Trophoblast cell (in vitro differentiated cells and primary cell): ENCODE results near the gene MMP14.

ENCODE experiments used
- DNase-seq, 2 donors: peaks; one replicate each; pipeline ENCODE4 v3.0.0-alpha.2; 2016
- H2AFZ ChIP-seq: 2 replicates; pipeline ENCODE4 v1.6.1; 2013; ENCODE audit warnings: low read length, moderate library complexity, mild to moderate bottlenecking; ENCODE audit not compliant: insufficient read depth, poor library complexity
- H2AK5ac ChIP-seq: 2 replicates; pipeline ENCODE4 v1.6.1; 2013; ENCODE audit warnings: mild to moderate bottlenecking, low read length
- H2BK120ac ChIP-seq: 2 replicates; pipeline ENCODE4 v1.6.1; 2013; ENCODE audit warnings: low read length, mild to moderate bottlenecking, moderate library complexity; ENCODE audit not compliant: insufficient read depth, poor library complexity
- H2BK12ac ChIP-seq: 2 replicates; pipeline ENCODE4 v1.6.1; 2013; ENCODE audit warnings: mild to moderate bottlenecking, low read length, moderate library complexity
- H2BK5ac ChIP-seq: 2 replicates; pipeline ENCODE4 v1.6.1; 2013; ENCODE audit warnings: low read length, low read depth, moderate library complexity, mild to moderate bottlenecking; ENCODE audit not compliant: poor library complexity
- H3K14ac ChIP-seq: 2 replicates; pipeline ENCODE4 v1.6.1; 2013; ENCODE audit warnings: mild to moderate bottlenecking, low read length
- H3K18ac ChIP-seq: 2 replicates; pipeline ENCODE4 v1.6.1; 2013; ENCODE audit warnings: mild to moderate bottlenecking, low read length
- H3K23ac ChIP-seq: 2 replicates; pipeline ENCODE4 v1.6.1; 2013; ENCODE audit warnings: low read length
- H3K27ac ChIP-seq: 2 replicates; pipeline ENCODE4 v1.5.1; 2013; ENCODE audit warnings: low read depth, mild to moderate bottlenecking, inconsistent platforms, low read length, moderate library complexity
- H3K27me3 ChIP-seq: 2 replicates; pipeline ENCODE4 v1.6.1; 2013; ENCODE audit warnings: inconsistent platforms, mild to moderate bottlenecking, low read length, moderate library complexity; ENCODE audit not compliant: insufficient read depth
- H3K36me3 ChIP-seq, 2 experiments: 1 replicate in 1 of 2; 2 replicates in 1 of 2; pipeline ENCODE4 v1.6.1; 2013; ENCODE audit warnings: low read length in 2 of 2, mild to moderate bottlenecking in 2 of 2, moderate library complexity in 1 of 2; ENCODE audit not compliant: insufficient read depth in 2 of 2, control insufficient read depth in 1 of 2
- H3K4ac ChIP-seq: 2 replicates; pipeline ENCODE4 v1.6.1; 2013; ENCODE audit warnings: low read depth, mild to moderate bottlenecking, low read length, moderate library complexity
- H3K4me1 ChIP-seq, 2 experiments: 1 replicate in 1 of 2; 2 replicates in 1 of 2; pipeline ENCODE4 v1.6.1; 2013; ENCODE audit warnings: low read length in 2 of 2, mild to moderate bottlenecking in 2 of 2, moderate library complexity in 1 of 2; ENCODE audit not compliant: insufficient read depth in 2 of 2, control insufficient read depth in 1 of 2
- H3K4me2 ChIP-seq: 2 replicates; pipeline ENCODE4 v1.6.1; 2013; ENCODE audit warnings: inconsistent platforms, mild to moderate bottlenecking, low read length, moderate library complexity
- H3K4me3 ChIP-seq: 2 replicates; pipeline ENCODE4 v1.5.1; 2013; ENCODE audit warnings: mild to moderate bottlenecking, low read depth, low read length, inconsistent platforms
- H3K79me1 ChIP-seq: one replicate; pipeline ENCODE4 v1.6.1; 2013; ENCODE audit warnings: low read length
- H3K79me2 ChIP-seq: 2 replicates; pipeline ENCODE4 v1.6.1; 2013; ENCODE audit warnings: low read length, mild to moderate bottlenecking; ENCODE audit not compliant: control insufficient read depth, insufficient read depth, poor library complexity
- H3K9ac ChIP-seq: 2 replicates; pipeline ENCODE4 v1.6.1; 2013; ENCODE audit warnings: mild to moderate bottlenecking, low read length
- H3K9me3 ChIP-seq: 2 replicates; pipeline ENCODE4 v1.6.1; 2013; ENCODE audit warnings: low read depth, mild to moderate bottlenecking, control low read depth, inconsistent platforms, low read length; ENCODE audit not compliant: insufficient read depth
- H4K12ac ChIP-seq: 2 replicates; pipeline ENCODE4 v1.6.1; 2013; ENCODE audit warnings: low read depth, mild to moderate bottlenecking, low read length, moderate library complexity
- H4K8ac ChIP-seq: 2 replicates; pipeline ENCODE4 v1.6.1; 2013; ENCODE audit warnings: low read depth, mild to moderate bottlenecking, low read length, moderate library complexity
- H4K91ac ChIP-seq: one replicate; pipeline ENCODE4 v1.6.1; 2013; ENCODE audit warnings: low read depth, mild to moderate bottlenecking, low read length, moderate library complexity
- WGBS: extraction: QIAGEN DNeasy Blood & Tissue Kit; methylation state at CpG from one replicate; pipeline ENCODE4 v1.1.7; 2013; ENCODE audit warnings: missing lambda C conversion rate; ENCODE audit not compliant: insufficient read length, insufficient coverage; ENCODE audit errors: extremely low coverage; 5-methylcytosine and 5-hydroxymethylcytosine counted together

MMP14 gene

GRCh38 chr14:22837114-22837749 lies 847 bp downstream of the MMP14 start:
- H3K9ac ChIP-seq, result peak overlapping the region; percentile 99
- H2AFZ ChIP-seq, result peak overlapping the region; percentile 66
- H2BK120ac ChIP-seq, result peak overlapping the region; percentile 99
- no peak overlapping the region for H3K23ac ChIP-seq
- peaks cover 32% of the 10 kb centered on the region for H3K79me2 ChIP-seq
- H3K27ac ChIP-seq, result peak overlapping the region; percentile 84
- H3K36me3 ChIP-seq, result peaks cover 37 to 38% of the 10 kb centered on the region in 2 experiments
- peak overlapping the region; percentile 99 for H3K14ac ChIP-seq
- peak overlapping the region; percentile 98 for H3K18ac ChIP-seq
- H3K79me1 ChIP-seq, result peaks cover 40% of the 10 kb centered on the region
- peak overlapping the region; percentile 79 for H3K4me2 ChIP-seq
- H3K4me1 ChIP-seq, result peaks cover 14 to 23% of the 10 kb centered on the region in 2 experiments
- H2BK5ac ChIP-seq, result peak overlapping the region; percentile 96
- peaks cover 6% of the 10 kb centered on the region for H3K9me3 ChIP-seq
- peak overlapping the region; percentile 98 for H3K4ac ChIP-seq
- peak in 1 of 2 donors; percentile 67 for DNase-seq
- H2AK5ac ChIP-seq, result peak overlapping the region; percentile 94
- no peaks in the 10 kb centered on the region for H3K27me3 ChIP-seq
- peak overlapping the region; percentile 55 for H2BK12ac ChIP-seq
- peak overlapping the region; percentile 78 for H4K8ac ChIP-seq
- H4K12ac ChIP-seq, result peak overlapping the region; percentile 95
- H3K4me3 ChIP-seq, result peak overlapping the region; percentile 98
- WGBS, result no CpG with 5 or more reads among the region's 57 CpGs
- peak overlapping the region; percentile 93 for H4K91ac ChIP-seq

GRCh38 chr14:22837750-22838538 lies 1.6 kb downstream of the MMP14 start:
- Histone ChIP-seq H4K12ac (peak overlapping the region; percentile 95), H3K36me3 (peaks cover 44 to 46% of the 10 kb centered on the region in 2 experiments), H2BK12ac (peak overlapping the region; percentile 29), H3K9me3 (peaks cover 6% of the 10 kb centered on the region), H3K4me1 (peaks cover 14 to 23% of the 10 kb centered on the region in 2 experiments), H3K79me2 (peaks cover 32% of the 10 kb centered on the region), H3K18ac (peak overlapping the region; percentile 98), H2BK5ac (peak overlapping the region; percentile 96), H3K23ac (no peak overlapping the region), H2BK120ac (peak overlapping the region; percentile 99), H3K14ac (peak overlapping the region; percentile 99), H3K4ac (peak overlapping the region; percentile 98), H2AFZ (peak overlapping the region; percentile 66), H4K8ac (peak overlapping the region; percentile 78), H3K27ac (peak overlapping the region; percentile 84), H3K27me3 (no peaks in the 10 kb centered on the region), H4K91ac (peak overlapping the region; percentile 93), H3K79me1 (peaks cover 40% of the 10 kb centered on the region), H3K4me2 (peak overlapping the region; percentile 79), H3K9ac (peak overlapping the region; percentile 99), H3K4me3 (peak overlapping the region; percentile 98), H2AK5ac (peak overlapping the region; percentile 94)
- DNase-seq, result peak; percentile 11 to 46
- WGBS, result no CpG with 5 or more reads among the region's 25 CpGs

GRCh38 chr14:22838631-22839041 lies 2.3 kb downstream of the MMP14 start:
- H3K14ac ChIP-seq, result peak overlapping the region; percentile 99
- peak overlapping the region; percentile 96 for H2BK5ac ChIP-seq
- H3K4me1 ChIP-seq, result peaks cover 14 to 23% of the 10 kb centered on the region in 2 experiments
- no peaks in the 10 kb centered on the region for H3K27me3 ChIP-seq
- peaks cover 6% of the 10 kb centered on the region for H3K9me3 ChIP-seq
- peak overlapping the region; percentile 93 for H4K91ac ChIP-seq
- peak overlapping the region; percentile 98 for H3K4ac ChIP-seq
- peak overlapping the region; percentile 98 for H3K4me3 ChIP-seq
- no CpG with 5 or more reads among the region's 6 CpGs for WGBS
- peak; percentile 27 to 47 for DNase-seq
- H3K23ac ChIP-seq, result no peak overlapping the region
- H3K79me1 ChIP-seq, result peaks cover 40% of the 10 kb centered on the region
- no peak overlapping the region for H3K9ac ChIP-seq
- H3K4me2 ChIP-seq, result peak overlapping the region; percentile 79
- peak overlapping the region; percentile 98 for H3K18ac ChIP-seq
- H3K36me3 ChIP-seq, result peaks cover 49 to 50% of the 10 kb centered on the region in 2 experiments
- H3K79me2 ChIP-seq, result peaks cover 32% of the 10 kb centered on the region
- peak overlapping the region; percentile 14 for H4K12ac ChIP-seq
- peak overlapping the region; percentile 87 for H2AK5ac ChIP-seq
- peak overlapping the region; percentile 72 for H2BK12ac ChIP-seq
- peak overlapping the region; percentile 99 for H2BK120ac ChIP-seq
- H2AFZ ChIP-seq, result peak overlapping the region; percentile 37
- H4K8ac ChIP-seq, result peak overlapping the region; percentile 78
- peak overlapping the region; percentile 84 for H3K27ac ChIP-seq

- no CpG with 5 or more reads among the region's 6 CpGs for WGBS
These were observed 2.9 kb downstream of the MMP14 start for GRCh38 chr14:22839159-22839779.

More at GRCh38 chr14:22839159-22839779, 2.9 kb downstream of the MMP14 start:
- Histone ChIP-seq H3K36me3 (peaks cover 50 to 51% of the 10 kb centered on the region in 2 experiments), H3K9ac (no peak overlapping the region), H3K4me1 (peaks cover 14 to 23% of the 10 kb centered on the region in 2 experiments), H2BK5ac (peak overlapping the region; percentile 96), H3K27ac (peak overlapping the region; percentile 84), H3K79me1 (peaks cover 40% of the 10 kb centered on the region), H3K4ac (peak overlapping the region; percentile 98), H4K8ac (peak overlapping the region; percentile 78), H3K14ac (peak overlapping the region; percentile 99), H3K4me2 (peak overlapping the region; percentile 79), H4K91ac (peak overlapping the region; percentile 93), H3K9me3 (peaks cover 6% of the 10 kb centered on the region), H2BK120ac (peak overlapping the region; percentile 99), H2BK12ac (peak overlapping the region; percentile 1), H3K18ac (peak overlapping the region; percentile 11), H3K27me3 (no peaks in the 10 kb centered on the region), H2AFZ (no peak overlapping the region), H3K4me3 (peak overlapping the region; percentile 37), H3K23ac (no peak overlapping the region), H3K79me2 (peaks cover 32% of the 10 kb centered on the region), H2AK5ac (peak overlapping the region; percentile 1), H4K12ac (peak overlapping the region; percentile 46)
- peak; percentile 96 to 97 for DNase-seq
